HCT116 (cell line): Measurements from ENCODE around the gene DIPK1B. TPM values are rescaled to one million over a fixed set of nuclear protein-coding genes. Genes with fewer than 3 reads are reported as not detected.

Experiments used
- ATAC-seq: fragments of 200-7000 bp; cut with Tn5 transposase; 2 replicates; pipeline ENCODE4 v1.9.1; 2020; ENCODE audit warnings: mild to moderate bottlenecking, moderate library complexity
- BruUV-seq: library from RNA; stranded (reverse); fragments of 400-500 nt; replicated peaks from 2 replicates; lab custom pipeline; 2021; lab: Mats Ljungman, UMichigan
- CTCF ChIA-PET: fragments of 300-600 bp; sonication (Branson Sonifier 250); formaldehyde crosslinking; loops from one replicate; lab custom pipeline; 2021; ENCODE audit warnings: antibody characterized with exemption; lab: Charles Lee
- POLR2A ChIA-PET: fragments of 300-600, 350-600 bp; sonication (Branson Sonifier 250); formaldehyde crosslinking; loops from one replicate; lab custom pipeline; 2021; ENCODE audit warnings: antibody characterized with exemption; lab: Charles Lee
- RAD21 ChIA-PET, 2 experiments: fragments of 300-600 bp; sonication (Branson Sonifier 250); formaldehyde crosslinking; loops; one replicate each; lab custom pipeline; 2023; ENCODE audit warnings: low total read pairs in 2 of 2; ENCODE audit not compliant: uncharacterized antibody in 2 of 2, unreplicated experiment in 2 of 2, low non-redundant PET in 1 of 2; lab: Charles Lee
- DNase-seq: peaks from one replicate; pipeline ENCODE4 v3.0.0-alpha.2; 2010; ENCODE audit warnings: low read depth, low spot score
- H2AFZ ChIP-seq: fragments of 200-600 bp; shearing (Covaris generic), sonication (generic); 2 replicates; pipeline ENCODE4 v1.6.1; 2017; ENCODE audit warnings: low read depth, mixed run types, mixed read lengths, antibody characterized with exemption, low read length; ENCODE audit not compliant: poor library complexity, severe bottlenecking
- H3K27ac ChIP-seq: 2 replicates; pipeline ENCODE4 v1.5.1; 2012; ENCODE audit warnings: low read depth, low read length
- H3K27me3 ChIP-seq: fragments of 200-600 bp; sonication (generic); 2 replicates; pipeline ENCODE4 v1.6.1; 2016; ENCODE audit warnings: mixed run types, low read length, mixed read lengths; ENCODE audit not compliant: insufficient read depth
- H3K36me3 ChIP-seq, 2 experiments: fragments of 200-500 bp in 1 of 2; fragments of 200-600 bp in 1 of 2; sonication (Bioruptor generic) in 1 of 2; sonication (generic) in 1 of 2; 2 replicates each; pipeline versions ENCODE4 v1.5.1 to v1.6.1; 2014 to 2016; ENCODE audit warnings: low read length in 2 of 2, inconsistent platforms in 1 of 2, mixed read lengths in 1 of 2, mixed run types in 1 of 2; ENCODE audit not compliant: insufficient read depth in 2 of 2, control insufficient read depth in 1 of 2
- H3K4me1 ChIP-seq, 2 experiments: fragments of 200-600 bp in 1 of 2; sonication (generic) in 1 of 2; 2 replicates each; pipeline versions ENCODE4 v1.5.1 to v1.6.1; 2012 to 2017; ENCODE audit warnings: low read length in 2 of 2, inconsistent platforms in 1 of 2, mild to moderate bottlenecking in 1 of 2, mixed read lengths in 1 of 2, mixed run types in 1 of 2, moderate library complexity in 1 of 2; ENCODE audit not compliant: insufficient read depth in 2 of 2, control insufficient read depth in 1 of 2
- H3K4me2 ChIP-seq: fragments of 200-600 bp; sonication (generic); 2 replicates; pipeline ENCODE4 v1.6.1; 2017; ENCODE audit warnings: mixed run types, low read length, mixed read lengths
- H3K4me3 ChIP-seq, 2 experiments: fragments of 200-600 bp in 1 of 2; sonication (generic) in 1 of 2; replicated peaks in 1 of 2; 2 replicates each; pipeline ENCODE4 v1.5.1; 2011 to 2016; ENCODE audit warnings: low read length in 2 of 2, control low read depth in 1 of 2, low read depth in 1 of 2, mild to moderate bottlenecking in 1 of 2, mixed read lengths in 1 of 2, mixed run types in 1 of 2
- H3K79me2 ChIP-seq: fragments of 200-600 bp; sonication (generic); 2 replicates; pipeline ENCODE4 v1.6.1; 2017; ENCODE audit warnings: mild to moderate bottlenecking, mixed run types, low read length, moderate library complexity, mixed read lengths; ENCODE audit not compliant: insufficient read depth
- H3K9ac ChIP-seq: fragments of 200-600 bp; sonication (generic); 2 replicates; pipeline ENCODE4 v1.6.1; 2016; ENCODE audit warnings: low read length, mixed read lengths
- H3K9me2 ChIP-seq: fragments of 200-600 bp; sonication (generic), shearing (Covaris generic); 2 replicates; pipeline ENCODE4 v1.6.1; 2017; ENCODE audit warnings: mixed run types, mild to moderate bottlenecking, moderate library complexity; ENCODE audit not compliant: insufficient read depth
- H3K9me3 ChIP-seq, 2 experiments: fragments of 200-500 bp in 1 of 2; fragments of 200-600 bp in 1 of 2; sonication (Bioruptor generic) in 1 of 2; sonication (generic) in 1 of 2; 2 replicates each; pipeline ENCODE4 v1.6.1; 2014 to 2017; ENCODE audit warnings: low read length in 2 of 2, mixed read lengths in 2 of 2, inconsistent platforms in 1 of 2, low read depth in 1 of 2, mild to moderate bottlenecking in 1 of 2, mixed run types in 1 of 2, moderate library complexity in 1 of 2; ENCODE audit not compliant: control insufficient read depth in 1 of 2, insufficient read depth in 1 of 2
- H4K20me1 ChIP-seq: fragments of 200-600 bp; sonication (generic), shearing (Covaris generic); 2 replicates; pipeline ENCODE4 v1.6.1; 2017; ENCODE audit warnings: mixed run types, mild to moderate bottlenecking, moderate library complexity; ENCODE audit not compliant: insufficient read depth
- CBX3 ChIP-seq: IDR thresholded peaks from 2 replicates; pipeline ENCODE4 v1.6.1; 2012; ENCODE audit warnings: low read depth
- CEBPB ChIP-seq: IDR thresholded peaks from 2 replicates; pipeline ENCODE4 v1.6.1; 2012; ENCODE audit warnings: low read depth
- EGR1 ChIP-seq: IDR thresholded peaks from 2 replicates; pipeline ENCODE4 v1.6.1; 2012; ENCODE audit warnings: low read depth
- EZH2phosphoT487 ChIP-seq: fragments of 200-600 bp; IDR thresholded peaks from 2 replicates; pipeline ENCODE4 v1.6.1; 2018; ENCODE audit warnings: antibody characterized with exemption, borderline replicate concordance
- JUND ChIP-seq: IDR thresholded peaks from 2 replicates; pipeline ENCODE4 v1.6.1; 2012
- POLR2AphosphoS5 ChIP-seq: IDR thresholded peaks from 2 replicates; pipeline ENCODE4 v1.6.1; 2011; ENCODE audit warnings: mild to moderate bottlenecking, low read depth, low read length, moderate library complexity
- RAD21 ChIP-seq: IDR thresholded peaks from 2 replicates; pipeline ENCODE4 v1.6.1; 2012; ENCODE audit warnings: low read depth, mild to moderate bottlenecking
- SP1 ChIP-seq: IDR thresholded peaks from 2 replicates; pipeline ENCODE4 v1.6.1; 2012; ENCODE audit warnings: low read depth
- TCF7L2 ChIP-seq: IDR thresholded peaks from 2 replicates; pipeline ENCODE4 v1.7.0; 2011; ENCODE audit warnings: borderline replicate concordance, inconsistent platforms; ENCODE audit not compliant: insufficient read depth, insufficient read length; ENCODE audit errors: extremely low read depth
- YY1 ChIP-seq: IDR thresholded peaks from 2 replicates; pipeline ENCODE4 v1.6.1; 2011; ENCODE audit warnings: low read length, low read depth, moderate library complexity, mild to moderate bottlenecking; ENCODE audit not compliant: insufficient replicate concordance; ENCODE audit errors: extremely low read depth
- ZFX ChIP-seq: fragments of 450-650 bp; IDR thresholded peaks from 2 replicates; pipeline ENCODE4 v1.6.1; 2017
- ZNF274 ChIP-seq: fragments of 200-500 bp; sonication (Bioruptor generic); IDR thresholded peaks from 2 replicates; pipeline ENCODE4 v1.6.1; 2014; ENCODE audit warnings: mild to moderate bottlenecking, low read depth, low read length, inconsistent platforms
- intact Hi-C: fragments of 100-400 bp; cut with micrococcal nuclease; formaldehyde crosslinking; loops from 2 replicates; pipeline ENCODE4 v1.10.0; 2022
- total RNA-seq: library from RNA; stranded (reverse); gene quantifications from one replicate; pipeline ENCODE4 v1.2.1, GENCODE V29; 2021; ENCODE audit not compliant: unreplicated experiment
- TF ChIP-seq, protein P1 (sequence below): IDR thresholded peaks from 2 replicates; pipeline ENCODE4 v1.6.1; 2011; ENCODE audit warnings: mild to moderate bottlenecking, low read length, moderate library complexity; ENCODE audit not compliant: insufficient replicate concordance; ENCODE audit errors: extremely low read depth

DIPK1B gene
- total RNA-seq, 1 experiment from 2014 or later: 15.6 TPM

- intact Hi-C loops: no loop called here
- ATAC-seq: no peak
- Histone ChIP-seq H3K4me1 (peaks cover 13 to 64% of the 10 kb centered on the region in 2 experiments), H3K4me3 (peak overlapping the region in 1 of 2 experiments; percentile 93; a peak in 1 of 4 replicates), H3K27ac (peak overlapping the region; percentile 97), H3K9me2 (no peaks in the 10 kb centered on the region), H3K9me3 (no peaks in the 10 kb centered on the region), H2AFZ (no peak overlapping the region), H3K27me3 (no peaks in the 10 kb centered on the region), H3K9ac (peak overlapping the region; percentile 95), H4K20me1 (peaks cover 37% of the 10 kb centered on the region; the same call in 1 of the 2 replicates), H3K36me3 (peaks cover 19 to 46% of the 10 kb centered on the region in 2 experiments; a peak in 3 of 4 replicates), H3K4me2 (peak overlapping the region; percentile 95), H3K79me2 (peaks cover 58% of the 10 kb centered on the region)
- no peak for DNase-seq
- BruUV-seq: no TSS peak
- RAD21 ChIA-PET: no interaction called here
- CTCF ChIA-PET: no interaction called here
- POLR2A ChIA-PET: interaction anchor here (0.6 kb wide), 1 partner anchor 9 kb away, joined by 3 read pairs; no protein-coding TSS in a partner anchor
- TF ChIP-seq POLR2AphosphoS5: 0 out of 2 replicates have a peak, but pooled peaks have one; percentile 7
- TF ChIP-seq EZH2phosphoT487: no peak
Observed at GRCh38 chr9:136725612-136726011, 13.2 kb downstream of the DIPK1B start.

GRCh38 chr9:136726118-136726517, 13.7 kb downstream of the DIPK1B start:
- no TSS peak for BruUV-seq
- H3K36me3 ChIP-seq: peaks cover 19 to 46% of the 10 kb centered on the region in 2 experiments; a peak in 3 of 4 replicates
- TF ChIP-seq RAD21: no peak
- no peak for TF ChIP-seq EGR1
- TF ChIP-seq, protein P1, sequence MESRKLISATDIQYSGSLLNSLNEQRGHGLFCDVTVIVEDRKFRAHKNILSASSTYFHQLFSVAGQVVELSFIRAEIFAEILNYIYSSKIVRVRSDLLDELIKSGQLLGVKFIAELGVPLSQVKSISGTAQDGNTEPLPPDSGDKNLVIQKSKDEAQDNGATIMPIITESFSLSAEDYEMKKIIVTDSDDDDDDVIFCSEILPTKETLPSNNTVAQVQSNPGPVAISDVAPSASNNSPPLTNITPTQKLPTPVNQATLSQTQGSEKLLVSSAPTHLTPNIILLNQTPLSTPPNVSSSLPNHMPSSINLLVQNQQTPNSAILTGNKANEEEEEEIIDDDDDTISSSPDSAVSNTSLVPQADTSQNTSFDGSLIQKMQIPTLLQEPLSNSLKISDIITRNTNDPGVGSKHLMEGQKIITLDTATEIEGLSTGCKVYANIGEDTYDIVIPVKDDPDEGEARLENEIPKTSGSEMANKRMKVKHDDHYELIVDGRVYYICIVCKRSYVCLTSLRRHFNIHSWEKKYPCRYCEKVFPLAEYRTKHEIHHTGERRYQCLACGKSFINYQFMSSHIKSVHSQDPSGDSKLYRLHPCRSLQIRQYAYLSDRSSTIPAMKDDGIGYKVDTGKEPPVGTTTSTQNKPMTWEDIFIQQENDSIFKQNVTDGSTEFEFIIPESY: no peak
- no peak for TF ChIP-seq TCF7L2
- TF ChIP-seq YY1: no peak
- TF ChIP-seq CEBPB: no peak
- no peak for TF ChIP-seq CBX3
- TF ChIP-seq EZH2phosphoT487: no peak
- TF ChIP-seq ZFX: no peak
- TF ChIP-seq JUND: no peak
- TF ChIP-seq ZNF274: no peak
- no peak for TF ChIP-seq SP1
- DNase-seq: no peak
- no peak for ATAC-seq
- no peaks in the 10 kb centered on the region for H3K27me3 ChIP-seq
- H3K27ac ChIP-seq: peak overlapping the region; percentile 97
- peak overlapping the region; percentile 93 to 100 for H3K4me3 ChIP-seq
- H4K20me1 ChIP-seq: peaks cover 37% of the 10 kb centered on the region; the same call in 1 of the 2 replicates
- intact Hi-C loops: no loop called here
- H3K9me3 ChIP-seq: no peaks in the 10 kb centered on the region
- H2AFZ ChIP-seq: no peak overlapping the region
- RAD21 ChIA-PET: no interaction called here
- POLR2A ChIA-PET: interaction anchor here (1.0 kb wide), 1 partner anchor 15 kb away, joined by 5 read pairs; no protein-coding TSS in a partner anchor
- no peaks in the 10 kb centered on the region for H3K9me2 ChIP-seq
- CTCF ChIA-PET: interaction anchor here (1.0 kb wide), 1 partner anchor 21 kb away, joined by 3 read pairs; no protein-coding TSS in a partner anchor
- peak overlapping the region; percentile 95 for H3K4me2 ChIP-seq
- peaks cover 58% of the 10 kb centered on the region for H3K79me2 ChIP-seq
- peaks cover 13 to 64% of the 10 kb centered on the region in 2 experiments for H3K4me1 ChIP-seq
- peak overlapping the region; percentile 95 for H3K9ac ChIP-seq
